HepG2 (cell line): Measurements from ENCODE around the gene N4BP2. TPM values are rescaled to one million over a fixed set of nuclear protein-coding genes. Genes with fewer than 3 reads are reported as not detected.

Experiments
- ATF5 ChIP-seq: sonication (generic); formaldehyde crosslinking; IDR thresholded peaks from 2 replicates; pipeline ENCODE4 v1.4.0; 2020; ENCODE audit warnings: mild to moderate bottlenecking, low read depth, missing genetic modification reagents
- CREM ChIP-seq, 2 experiments: sonication (generic) in 1 of 2; formaldehyde crosslinking in 1 of 2; IDR thresholded peaks; 2 replicates each; pipeline versions ENCODE4 v1.4.0 to v1.6.1; 2016 to 2020; ENCODE audit warnings: antibody characterized with exemption in 1 of 2, mild to moderate bottlenecking in 1 of 2, missing genetic modification reagents in 1 of 2
- FOXM1 ChIP-seq: sonication (generic); formaldehyde crosslinking; IDR thresholded peaks from 2 replicates; pipeline ENCODE4 v1.5.0; 2020; ENCODE audit warnings: missing genetic modification reagents
- GABPB1 ChIP-seq: IDR thresholded peaks from 2 replicates; pipeline ENCODE4 v1.6.1; 2016; ENCODE audit warnings: mild to moderate bottlenecking, missing genetic modification reagents, moderate library complexity, missing compliant biosample characterization
- HBP1 ChIP-seq: IDR thresholded peaks from 2 replicates; pipeline ENCODE4 v1.6.1; 2016; ENCODE audit warnings: low read depth, control low read depth
- HNF4G ChIP-seq, 2 experiments: sonication (generic) in 1 of 2; formaldehyde crosslinking in 1 of 2; IDR thresholded peaks; 2 replicates each; pipeline versions ENCODE4 v1.4.0 to v1.6.1; 2011 to 2020; ENCODE audit warnings: borderline replicate concordance in 2 of 2, low read depth in 2 of 2, mild to moderate bottlenecking in 2 of 2, low read length in 1 of 2, missing genetic modification reagents in 1 of 2, moderate library complexity in 1 of 2
- KAT2B ChIP-seq: fragments of 150-350 bp; IDR thresholded peaks from 2 replicates; pipeline ENCODE4 v1.6.1; 2014; ENCODE audit warnings: low read depth, low read length, borderline replicate concordance
- NR1H2 ChIP-seq: sonication (generic); formaldehyde crosslinking; IDR thresholded peaks from 2 replicates; pipeline ENCODE4 v1.8.1; 2022; ENCODE audit warnings: low read depth, missing genetic modification reagents, borderline replicate concordance
- PCBP2 ChIP-seq: fragments of 200-400 bp; formaldehyde crosslinking; optimal IDR thresholded peaks from 2 replicates; pipeline ENCODE3; 2018; ENCODE audit warnings: low read length, low read depth; ENCODE audit not compliant: poor library complexity, severe bottlenecking
- RFXANK ChIP-seq: IDR thresholded peaks from 2 replicates; pipeline ENCODE4 v1.6.1; 2016
- SIX4 ChIP-seq: sonication (generic); formaldehyde crosslinking; IDR thresholded peaks from 2 replicates; pipeline ENCODE4 v1.4.0; 2020; ENCODE audit warnings: missing genetic modification reagents
- SMAD1 ChIP-seq: sonication (generic); formaldehyde crosslinking; IDR thresholded peaks from 2 replicates; pipeline ENCODE4 v1.4.0; 2020; ENCODE audit warnings: missing genetic modification reagents, low read depth, mild to moderate bottlenecking, borderline replicate concordance
- SPEN ChIP-seq: sonication (generic); formaldehyde crosslinking; IDR thresholded peaks from 2 replicates; pipeline ENCODE4 v1.5.1; 2020; ENCODE audit warnings: low read depth, mild to moderate bottlenecking, missing genetic modification reagents
- SRY ChIP-seq: sonication (generic); formaldehyde crosslinking; IDR thresholded peaks from 2 replicates; pipeline ENCODE4 v1.8.0; 2022; ENCODE audit warnings: mild to moderate bottlenecking, missing genetic modification reagents
- THAP11 ChIP-seq: IDR thresholded peaks from 2 replicates; pipeline ENCODE4 v1.6.1; 2016; ENCODE audit warnings: missing biosample characterization, missing genetic modification reagents
- ZBTB20 ChIP-seq: sonication (generic); formaldehyde crosslinking; IDR thresholded peaks from 2 replicates; pipeline ENCODE4 v1.8.1; 2023; ENCODE audit warnings: missing genetic modification reagents, low read depth, mild to moderate bottlenecking, borderline replicate concordance
- ZNF644 ChIP-seq: IDR thresholded peaks from 2 replicates; pipeline ENCODE4 v1.6.1; 2016; ENCODE audit warnings: low read depth
- ZSCAN21 ChIP-seq: sonication (generic); formaldehyde crosslinking; IDR thresholded peaks from 2 replicates; pipeline ENCODE4 v1.8.0; 2022; ENCODE audit warnings: mild to moderate bottlenecking, missing genetic modification reagents, moderate library complexity, borderline replicate concordance
- ZSCAN5A ChIP-seq: sonication (generic); formaldehyde crosslinking; IDR thresholded peaks from 2 replicates; pipeline ENCODE4 v1.8.0; 2022; ENCODE audit warnings: mild to moderate bottlenecking, missing genetic modification reagents, borderline replicate concordance
- ZSCAN9 ChIP-seq: IDR thresholded peaks from 2 replicates; pipeline ENCODE4 v1.6.1; 2016; ENCODE audit warnings: borderline replicate concordance
- polyA plus RNA-seq, 8 experiments: library from polyadenylated mRNA; depleted of rRNA in 3 of 8; stranded (reverse) in 7 of 8; unstranded in 1 of 8; fragments of >200 nt; fragmentation: Illumina TruSeq in 4 of 8; extraction: Trizol in 4 of 8; gene quantifications; 2 replicates each; pipeline versions ENCODE4 v1.2.1 to v1.2.3, GENCODE V29; 2011 to 2016; ENCODE audit warnings: low read depth in 4 of 8, missing spikeins in 1 of 8, mixed read lengths in 1 of 8; ENCODE audit not compliant: insufficient read depth in 1 of 8
- total RNA-seq, 5 experiments: library from RNA; depleted of rRNA; stranded (reverse); fragments of >200 nt; fragmentation: Illumina TruSeq; extraction: Trizol; gene quantifications; 2 replicates each; pipeline ENCODE4 v1.2.3, GENCODE V29; 2016; ENCODE audit warnings: low read depth in 1 of 5
- TF ChIP-seq, protein P1 (sequence below): sonication (generic); formaldehyde crosslinking; IDR thresholded peaks from 2 replicates; pipeline ENCODE4 v1.5.1; 2020; ENCODE audit warnings: mild to moderate bottlenecking, missing genetic modification reagents

N4BP2 gene
- total and polyA plus RNA-seq, 2 of the 13 experiments (the other 11 are each of a cell fraction or from before 2014, with no cell fraction given) = 5.6 to 12.9 TPM

DNA sequence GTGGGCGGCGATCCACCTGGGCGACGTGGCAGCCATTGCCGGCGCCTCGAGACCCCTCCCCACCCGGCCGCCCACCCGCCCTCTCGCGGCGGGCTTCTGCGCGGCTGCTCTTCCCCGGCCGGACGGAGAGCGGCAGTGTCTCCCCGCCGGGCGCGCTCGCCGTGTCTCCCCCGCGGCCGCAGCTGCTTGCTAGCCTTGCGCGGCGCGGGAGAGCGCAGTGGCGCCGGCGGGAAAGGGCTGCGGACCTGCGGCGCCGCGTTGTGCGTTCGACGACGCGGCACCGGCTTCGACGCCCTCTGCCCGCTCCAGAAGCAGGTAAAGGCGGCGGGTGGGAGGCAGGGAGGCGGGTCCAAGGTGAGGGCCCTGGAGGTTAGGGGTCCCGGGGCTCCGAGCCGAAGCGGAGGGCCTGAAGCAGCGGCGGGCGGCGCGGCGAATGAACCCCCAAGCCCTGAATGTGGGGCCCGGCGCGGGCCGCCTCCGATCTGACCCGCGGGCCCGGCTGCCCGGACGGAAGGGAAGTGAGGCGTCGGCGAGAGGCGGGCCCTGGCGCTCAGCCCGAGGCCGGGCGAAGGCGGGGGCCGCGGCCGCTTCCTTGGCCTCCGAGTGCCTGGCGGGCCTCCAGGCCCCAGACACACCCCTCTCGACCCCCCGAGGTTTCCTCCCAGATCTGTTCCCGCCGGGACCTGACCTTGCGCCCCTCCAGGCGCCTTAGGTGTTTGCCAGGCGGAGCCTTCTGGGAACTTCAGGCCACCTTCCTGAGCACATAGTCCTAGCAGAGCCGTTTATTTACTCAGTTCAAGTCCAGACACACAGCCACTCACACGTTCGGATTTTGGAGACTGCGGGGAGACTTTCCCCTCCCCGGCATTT, at the start of gene N4BP2 (continued):
- TF ChIP-seq ATF5 (CRISPR knock-in tag) (0 out of 2 replicates have a peak, but pooled peaks have one; percentile 76), ZNF644 (CRISPR knock-in tag) (no peak), KAT2B (no peak), FOXM1 (CRISPR knock-in tag) (no peak), RFXANK (CRISPR knock-in tag) (no peak), CREM (IDR thresholded peaks at IDR 0.05) (no peak), CREM (CRISPR knock-in tag; IDR thresholded peaks at IDR 0.05) (no peak), HNF4G (IDR thresholded peaks at IDR 0.05; ENCODE audit: borderline replicate concordance, low read depth, low read length) (no peak), HNF4G (CRISPR knock-in tag; IDR thresholded peaks at IDR 0.05; ENCODE audit: borderline replicate concordance, low read depth) (peak; percentile 64; the same call in 1 of the 2 replicates), SRY (0 out of 2 replicates have a peak, but pooled peaks have one; percentile 68), ZBTB20 (CRISPR knock-in tag) (no peak), ZSCAN9 (CRISPR knock-in tag) (0 out of 2 replicates have a peak, but pooled peaks have one; percentile 3), NR1H2 (CRISPR knock-in tag) (no peak; the same call in 1 of the 2 replicates), SMAD1 (CRISPR knock-in tag) (peak; percentile 86; the same call in 1 of the 2 replicates), SIX4 (CRISPR knock-in tag) (no peak), GABPB1 (CRISPR knock-in tag) (peak; percentile 68; the same call in 1 of the 2 replicates), HBP1 (CRISPR knock-in tag) (peak; percentile 19; the same call in 1 of the 2 replicates), THAP11 (CRISPR knock-in tag) (no peak; the same call in 1 of the 2 replicates), ZSCAN5A (CRISPR knock-in tag) (peak; percentile 75; the same call in 1 of the 2 replicates), PCBP2 (no peak), SPEN (CRISPR knock-in tag) (peak; percentile 61; the same call in 1 of the 2 replicates), ZSCAN21 (CRISPR knock-in tag) (peak; percentile 87)
- TF ChIP-seq, protein P1, sequence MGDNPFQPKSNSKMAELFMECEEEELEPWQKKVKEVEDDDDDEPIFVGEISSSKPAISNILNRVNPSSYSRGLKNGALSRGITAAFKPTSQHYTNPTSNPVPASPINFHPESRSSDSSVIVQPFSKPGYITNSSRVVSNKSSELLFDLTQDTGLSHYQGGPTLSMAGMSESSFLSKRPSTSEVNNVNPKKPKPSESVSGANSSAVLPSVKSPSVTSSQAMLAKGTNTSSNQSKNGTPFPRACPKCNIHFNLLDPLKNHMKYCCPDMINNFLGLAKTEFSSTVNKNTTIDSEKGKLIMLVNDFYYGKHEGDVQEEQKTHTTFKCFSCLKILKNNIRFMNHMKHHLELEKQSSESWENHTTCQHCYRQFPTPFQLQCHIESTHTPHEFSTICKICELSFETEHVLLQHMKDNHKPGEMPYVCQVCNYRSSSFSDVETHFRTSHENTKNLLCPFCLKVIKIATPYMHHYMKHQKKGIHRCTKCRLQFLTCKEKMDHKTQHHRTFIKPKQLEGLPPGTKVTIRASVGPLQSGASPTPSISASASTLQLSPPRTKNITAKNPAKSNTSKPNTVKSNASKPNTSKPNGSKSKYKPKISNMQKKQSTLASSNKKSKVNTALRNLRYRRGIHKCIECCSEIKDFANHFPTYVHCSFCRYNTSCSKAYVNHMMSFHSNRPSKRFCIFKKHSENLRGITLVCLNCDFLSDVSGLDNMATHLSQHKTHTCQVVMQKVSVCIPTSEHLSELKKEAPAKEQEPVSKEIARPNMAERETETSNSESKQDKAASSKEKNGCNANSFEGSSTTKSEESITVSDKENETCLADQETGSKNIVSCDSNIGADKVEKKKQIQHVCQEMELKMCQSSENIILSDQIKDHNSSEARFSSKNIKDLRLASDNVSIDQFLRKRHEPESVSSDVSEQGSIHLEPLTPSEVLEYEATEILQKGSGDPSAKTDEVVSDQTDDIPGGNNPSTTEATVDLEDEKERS = no peak
